Measurements from ENCODE around the gene TOMM70. TPM values are rescaled to one million over a fixed set of nuclear protein-coding genes. Genes with fewer than 3 reads are reported as not detected.

TOMM70 gene
- polyA plus RNA-seq, 3 donors: 4.9 to 6.3 (median 6.3) TPM

DNA sequence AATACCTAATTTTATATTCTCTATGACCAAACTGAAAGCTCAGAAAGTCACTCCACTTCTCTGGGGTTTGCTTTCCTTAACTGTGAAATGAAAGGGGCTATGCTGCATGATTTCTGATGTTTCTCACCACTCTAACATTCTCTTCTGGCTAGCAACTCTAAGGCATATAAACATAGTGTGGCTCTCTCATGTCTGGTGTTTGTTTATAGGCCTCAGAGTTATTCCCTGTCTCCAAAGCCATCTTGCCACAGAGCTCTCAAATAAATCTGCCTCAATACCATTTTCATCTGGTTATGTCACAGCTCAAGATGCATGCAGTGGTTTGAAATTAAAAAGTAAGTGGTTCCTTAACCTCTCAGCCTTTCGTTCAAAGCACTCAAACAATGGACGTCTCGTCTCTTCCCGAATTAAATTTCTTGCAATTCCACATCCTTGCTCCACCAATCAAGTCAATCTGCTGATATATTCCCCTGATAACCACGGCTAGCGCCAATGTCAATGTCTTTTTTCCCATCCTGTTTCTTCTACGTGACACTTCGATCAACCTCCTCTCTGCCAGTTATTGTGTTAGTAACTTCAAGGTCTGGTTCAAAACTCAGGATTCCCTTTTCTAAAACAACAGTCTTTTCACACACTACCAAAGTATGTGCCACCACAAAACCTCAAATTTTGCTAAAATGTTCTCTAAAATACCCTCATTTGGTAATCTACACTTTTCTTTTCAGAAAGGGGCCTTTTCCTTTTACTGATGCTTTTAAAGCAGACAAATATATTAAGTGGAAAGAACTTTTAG lies 16.0 kb downstream of the TOMM70 start:
- peaks cover 4 to 5% of the 10 kb centered on the region in 2 donors for H3K9me3 ChIP-seq (replicated peaks in 1 of 2; ENCODE audit: control insufficient read depth in 1 of 2, insufficient read depth in 1 of 2, low read length in 2 of 2)
- Mint-ChIP-seq H3K9me3 (peaks cover 2 to 12% (median 7%) of the 10 kb centered on the region in 7 donors), H3K4me3 (no peak overlapping the region), H3K27ac (peak overlapping the region in 1 of 7 donors; percentile 15), H3K27me3 (ENCODE audit: low read depth in 3 of 3) (no peaks in the 10 kb centered on the region), H3K4me1 (no peaks in the 10 kb centered on the region), H3K36me3 (peaks cover 44 to 72% of the 10 kb centered on the region in 2 donors)
- no peak overlapping the region for H3K4me2 ChIP-seq (replicated peaks; ENCODE audit: extremely low read depth, low read length, poor library complexity, severe bottlenecking)
- no peak overlapping the region for H2AFZ ChIP-seq (ENCODE audit: insufficient read depth, low read depth, low read length, poor library complexity, severe bottlenecking)
- H3K27me3 ChIP-seq (ENCODE audit: control insufficient read depth in 2 of 2, insufficient read depth in 2 of 2, low read length in 2 of 2): no peaks in the 10 kb centered on the region
- no peak overlapping the region for H3K9ac ChIP-seq (ENCODE audit: insufficient read depth, low read length, poor library complexity, severe bottlenecking)
- H3K4me3 ChIP-seq (replicated peaks in 1 of 3; ENCODE audit: low read depth in 2 of 3, low read length in 3 of 3): no peak overlapping the region
- peak overlapping the region in 1 of 2 donors; percentile 2 for H3K27ac ChIP-seq (ENCODE audit: low read depth in 1 of 2, low read length in 2 of 2)
- TF ChIP-seq, protein P1, sequence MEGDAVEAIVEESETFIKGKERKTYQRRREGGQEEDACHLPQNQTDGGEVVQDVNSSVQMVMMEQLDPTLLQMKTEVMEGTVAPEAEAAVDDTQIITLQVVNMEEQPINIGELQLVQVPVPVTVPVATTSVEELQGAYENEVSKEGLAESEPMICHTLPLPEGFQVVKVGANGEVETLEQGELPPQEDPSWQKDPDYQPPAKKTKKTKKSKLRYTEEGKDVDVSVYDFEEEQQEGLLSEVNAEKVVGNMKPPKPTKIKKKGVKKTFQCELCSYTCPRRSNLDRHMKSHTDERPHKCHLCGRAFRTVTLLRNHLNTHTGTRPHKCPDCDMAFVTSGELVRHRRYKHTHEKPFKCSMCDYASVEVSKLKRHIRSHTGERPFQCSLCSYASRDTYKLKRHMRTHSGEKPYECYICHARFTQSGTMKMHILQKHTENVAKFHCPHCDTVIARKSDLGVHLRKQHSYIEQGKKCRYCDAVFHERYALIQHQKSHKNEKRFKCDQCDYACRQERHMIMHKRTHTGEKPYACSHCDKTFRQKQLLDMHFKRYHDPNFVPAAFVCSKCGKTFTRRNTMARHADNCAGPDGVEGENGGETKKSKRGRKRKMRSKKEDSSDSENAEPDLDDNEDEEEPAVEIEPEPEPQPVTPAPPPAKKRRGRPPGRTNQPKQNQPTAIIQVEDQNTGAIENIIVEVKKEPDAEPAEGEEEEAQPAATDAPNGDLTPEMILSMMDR (IDR thresholded peaks at IDR 0.05): no peak
- intact Hi-C loops (cut with micrococcal nuclease): no loop called here
- peaks cover 36% of the 10 kb centered on the region for H3K79me2 ChIP-seq (ENCODE audit: insufficient read depth, low read length)
- peaks cover 15% of the 10 kb centered on the region for H4K20me1 ChIP-seq (ENCODE audit: insufficient read depth, low read length)
- WGBS (ENCODE audit: insufficient coverage): 93% methylated on average over 7 of the region's 8 CpGs
- peaks cover 60 to 82% of the 10 kb centered on the region in 2 donors for H3K36me3 ChIP-seq (replicated peaks in 1 of 2; ENCODE audit: control insufficient read depth in 1 of 2, insufficient read depth in 2 of 2, low read length in 2 of 2)
- no peaks in the 10 kb centered on the region for H3K4me1 ChIP-seq (ENCODE audit: control insufficient read depth in 1 of 2, insufficient read depth in 2 of 2, low read length in 2 of 2)
- DNase-seq: no peak

DNA sequence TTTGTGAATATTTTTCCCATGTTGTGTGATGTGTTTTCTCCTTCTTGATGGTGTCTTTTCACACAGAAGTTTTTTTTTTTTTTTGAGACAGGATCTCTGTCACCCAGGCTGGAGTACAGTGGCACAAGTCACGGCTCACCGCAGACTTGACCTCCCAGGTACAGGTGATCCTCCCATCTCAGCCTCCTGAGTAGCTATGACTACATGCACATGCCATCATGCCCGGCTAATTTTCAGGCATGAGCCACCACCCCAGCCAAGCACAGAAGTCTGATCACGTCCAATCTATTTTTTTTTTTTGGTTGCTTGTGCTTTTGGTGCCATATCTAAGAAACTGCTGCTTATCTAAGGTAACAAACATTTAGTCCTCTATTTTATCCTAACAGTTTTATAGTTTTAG lies 24.6 kb downstream of the TOMM70 start:
- Histone ChIP-seq H3K36me3 (replicated peaks in 1 of 2; ENCODE audit: control insufficient read depth in 1 of 2, insufficient read depth in 2 of 2, low read length in 2 of 2) (peaks cover 78 to 94% of the 10 kb centered on the region in 2 donors), H3K4me3 (replicated peaks in 1 of 3; ENCODE audit: low read depth in 2 of 3, low read length in 3 of 3) (no peak overlapping the region), H3K27me3 (ENCODE audit: control insufficient read depth in 2 of 2, insufficient read depth in 2 of 2, low read length in 2 of 2) (no peaks in the 10 kb centered on the region)

More for the DNA sequence above, 24.6 kb downstream of the TOMM70 start:
- Histone ChIP-seq H3K27ac (ENCODE audit: low read depth in 1 of 2, low read length in 2 of 2) (no peak overlapping the region), H3K4me2 (replicated peaks; ENCODE audit: extremely low read depth, low read length, poor library complexity, severe bottlenecking) (no peak overlapping the region), H3K9me3 (replicated peaks in 1 of 2; ENCODE audit: control insufficient read depth in 1 of 2, insufficient read depth in 1 of 2, low read length in 2 of 2) (no peaks in the 10 kb centered on the region), H4K20me1 (ENCODE audit: insufficient read depth, low read length) (no peaks in the 10 kb centered on the region), H3K9ac (ENCODE audit: insufficient read depth, low read length, poor library complexity, severe bottlenecking) (no peak overlapping the region), H2AFZ (ENCODE audit: insufficient read depth, low read depth, low read length, poor library complexity, severe bottlenecking) (no peak overlapping the region), H3K4me1 (ENCODE audit: control insufficient read depth in 1 of 2, insufficient read depth in 2 of 2, low read length in 2 of 2) (no peaks in the 10 kb centered on the region), H3K79me2 (ENCODE audit: insufficient read depth, low read length) (no peaks in the 10 kb centered on the region)
- TF ChIP-seq, protein P1 (IDR thresholded peaks at IDR 0.05): no peak
- H3K27me3 Mint-ChIP-seq (ENCODE audit: low read depth in 3 of 3): no peaks in the 10 kb centered on the region
- DNase-seq: no peak
- H3K36me3 Mint-ChIP-seq: peaks cover 73 to 74% of the 10 kb centered on the region in 2 donors
- intact Hi-C loops (cut with micrococcal nuclease): no loop called here
- WGBS (ENCODE audit: insufficient coverage): 100% methylated on average over 3 of the region's 4 CpGs
- no peak overlapping the region for H3K4me3 Mint-ChIP-seq
- H3K4me1 Mint-ChIP-seq: no peaks in the 10 kb centered on the region
- peak overlapping the region in 1 of 7 donors; percentile 16 for H3K27ac Mint-ChIP-seq
- no peaks in the 10 kb centered on the region for H3K9me3 Mint-ChIP-seq
